Occipital lobe (tissue), 2 donors: ENCODE measurements around the gene CPNE4. TPM values are rescaled to one million over a fixed set of nuclear protein-coding genes. Genes with fewer than 3 reads are reported as not detected.

ENCODE experiments used
- small RNA-seq: library from RNA; depleted of rRNA; stranded (forward); fragments of <200 nt; gene quantifications from one replicate; pipeline ENCODE3, GENCODE V24; 2014
- total RNA-seq: library from RNA; depleted of rRNA; stranded (reverse); fragments of >200 nt; gene quantifications from one replicate; pipeline ENCODE4 v1.2.3, GENCODE V29; 2014

CPNE4 gene
- total RNA-seq, 1 donor from 2014 or later = 3.4 TPM

Small RNA genes lying within 50 kb of the gene (small RNA-seq; reads per million reads assigned to genes)
- gene AC107027.2 (not detected), gene MIR5704 (not detected)
